Measurements from ENCODE around the gene PTPRJ. TPM values are rescaled to one million over a fixed set of nuclear protein-coding genes. Genes with fewer than 3 reads are reported as not detected.

The PTPRJ gene
- total and polyA plus RNA-seq, 2 of the 4 experiments (the other 2 are of a cell fraction), result 5.6 to 14.9 TPM

GRCh38 chr11:48004456-48004855, 24.1 kb downstream of the PTPRJ start:
- no TSS peak for BruUV-seq (replicated peaks)
- no peak overlapping the region for H4K91ac ChIP-seq (ENCODE audit: insufficient read depth, low read depth, low read length)
- H3K18ac ChIP-seq (ENCODE audit: low read depth, low read length), result peak overlapping the region; percentile 4
- intact Hi-C loops (cut with micrococcal nuclease), result loop anchor here (5.0 kb wide), 2 partner anchors 58 to 103 kb away; no protein-coding TSS in a partner anchor
- peak overlapping the region; percentile 40 for H3K4ac ChIP-seq (ENCODE audit: low read depth, low read length)
- no peaks in the 10 kb centered on the region for H3K27me3 ChIP-seq (ENCODE audit: control insufficient read depth, insufficient read depth, low read length)
- ATAC-seq (ENCODE audit: low read depth) (no peak), DNase-seq (no peak)
- peak overlapping the region; percentile 68; the same call in 1 of the 2 replicates for H2AK5ac ChIP-seq (ENCODE audit: low read depth, low read length)
- peak overlapping the region; percentile 46 for H2AFZ ChIP-seq (replicated peaks; ENCODE audit: low read length, poor library complexity)
- peak overlapping the region; percentile 41 for H2BK20ac ChIP-seq (ENCODE audit: low read depth, low read length)
- peak overlapping the region; percentile 72 for H2BK5ac ChIP-seq (ENCODE audit: low read depth, low read length, poor library complexity, severe bottlenecking)
- H2BK15ac ChIP-seq (ENCODE audit: low read depth, low read length), result no peak overlapping the region; the same call in 2 of the 3 replicates
- peak overlapping the region; percentile 64 for H3K14ac ChIP-seq (replicated peaks; ENCODE audit: low read depth, low read length)
- H3K4me2 ChIP-seq (ENCODE audit: low read depth, low read length), result no peak overlapping the region
- no peak overlapping the region for H2AK9ac ChIP-seq (replicated peaks; ENCODE audit: low read depth, low read length, poor library complexity)
- ChIA-PET CTCF (no interaction called here), POLR2A (ENCODE audit: unreplicated experiment) (no interaction called here)
- TF ChIP-seq NFE2L2 (IDR thresholded peaks at IDR 0.05; ENCODE audit: low read depth, low read length) (no peak), CEBPB (IDR thresholded peaks at IDR 0.05; ENCODE audit: low read depth, low read length) (no peak), MAFK (IDR thresholded peaks at IDR 0.05; ENCODE audit: low read depth, low read length) (no peak), CTCF (conservative IDR thresholded peaks at IDR 0.05; ENCODE audit: low read depth, low read length) (no peak), SMC3 (IDR thresholded peaks at IDR 0.05; ENCODE audit: low read depth, low read length) (no peak), BHLHE40 (IDR thresholded peaks at IDR 0.05; ENCODE audit: low read depth, low read length) (no peak), RCOR1 (IDR thresholded peaks at IDR 0.05; ENCODE audit: insufficient replicate concordance, low read length) (no peak), MAZ (IDR thresholded peaks at IDR 0.05; ENCODE audit: borderline replicate concordance, low read depth, low read length) (no peak), ELK1 (IDR thresholded peaks at IDR 0.05; ENCODE audit: borderline replicate concordance, low read depth, low read length) (no peak), RFX5 (IDR thresholded peaks at IDR 0.05; ENCODE audit: low read depth, low read length) (no peak), CHD1 (IDR thresholded peaks at IDR 0.05; ENCODE audit: low read depth, low read length) (no peak), MXI1 (IDR thresholded peaks at IDR 0.05; ENCODE audit: borderline replicate concordance, low read depth, low read length) (no peak), POLR2A (IDR thresholded peaks at IDR 0.05; ENCODE audit: low read depth, low read length) (no peak), USF2 (IDR thresholded peaks at IDR 0.05; ENCODE audit: low read depth, low read length) (no peak), FOS (IDR thresholded peaks at IDR 0.05; ENCODE audit: low read depth, low read length) (no peak), RAD21 (IDR thresholded peaks at IDR 0.05; ENCODE audit: low read length) (no peak)
- H4K20me1 ChIP-seq (ENCODE audit: insufficient read depth, low read length), result peaks cover 35% of the 10 kb centered on the region
- no peaks in the 10 kb centered on the region for H3K36me3 ChIP-seq (ENCODE audit: control insufficient read depth, insufficient read depth, low read length)
- peaks cover 34 to 81% of the 10 kb centered on the region in 2 experiments for H3K79me1 ChIP-seq (ENCODE audit: low read depth in 1 of 2, low read length in 2 of 2)
- peak overlapping the region; percentile 49; the same call in 1 of the 2 replicates for H4K5ac ChIP-seq (ENCODE audit: low read depth, low read length)
- H3K9me1 ChIP-seq (ENCODE audit: insufficient read depth, low read length), result peaks cover 36% of the 10 kb centered on the region
- H3K23ac ChIP-seq (ENCODE audit: low read depth, low read length), result peak overlapping the region; percentile 41; the same call in 1 of the 2 replicates
- no peak overlapping the region for H2BK120ac ChIP-seq (ENCODE audit: low read depth, low read length)
- no peak overlapping the region for H3K4me3 ChIP-seq (ENCODE audit: insufficient read depth, low read depth, low read length)
- H4K8ac ChIP-seq (ENCODE audit: low read depth in 2 of 2, low read length in 2 of 2), result peak overlapping the region in 1 of 2 experiments; percentile 11; a peak in 1 of 4 replicates
- peaks cover 36% of the 10 kb centered on the region for H3K4me1 ChIP-seq (ENCODE audit: control insufficient read depth, insufficient read depth, low read length)
- peak overlapping the region; percentile 25; the same call in 1 of the 2 replicates for H3K27ac ChIP-seq (ENCODE audit: insufficient read depth, low read length)
- H3K9me3 ChIP-seq (ENCODE audit: control insufficient read depth, insufficient read depth, low read length), result no peaks in the 10 kb centered on the region
- dilution Hi-C loops (cut with HindIII; ENCODE audit: low sequenced_read_pairs, unreplicated experiment), result no loop called here
- no peak overlapping the region for H3K56ac ChIP-seq (ENCODE audit: extremely low read depth, insufficient read depth, low read length)
- no CpG with 5 or more reads among the region's 2 CpGs for WGBS, 2 experiments (ENCODE audit: extremely low coverage in 2 of 2, insufficient read length in 1 of 2)
- in situ Hi-C loops (cut with MboI; ENCODE audit: low sequenced_read_pairs), result no loop called here
- 0 out of 2 replicates have a peak overlapping the region, but pooled peaks have one; percentile 30 for H3K9ac ChIP-seq (ENCODE audit: low read depth, low read length)
